Measurements from ENCODE around the gene STXBP6. TPM values are rescaled to one million over a fixed set of nuclear protein-coding genes. Genes with fewer than 3 reads are reported as not detected.
A peak's percentile ranks its signal among the peaks of the same experiment; 100 is the strongest.

The STXBP6 gene
- total and polyA plus RNA-seq, 2 of the 13 experiments (the other 11 are each of a cell fraction or from before 2014, with no cell fraction given), result 35.3 to 42.8 TPM

DNA sequence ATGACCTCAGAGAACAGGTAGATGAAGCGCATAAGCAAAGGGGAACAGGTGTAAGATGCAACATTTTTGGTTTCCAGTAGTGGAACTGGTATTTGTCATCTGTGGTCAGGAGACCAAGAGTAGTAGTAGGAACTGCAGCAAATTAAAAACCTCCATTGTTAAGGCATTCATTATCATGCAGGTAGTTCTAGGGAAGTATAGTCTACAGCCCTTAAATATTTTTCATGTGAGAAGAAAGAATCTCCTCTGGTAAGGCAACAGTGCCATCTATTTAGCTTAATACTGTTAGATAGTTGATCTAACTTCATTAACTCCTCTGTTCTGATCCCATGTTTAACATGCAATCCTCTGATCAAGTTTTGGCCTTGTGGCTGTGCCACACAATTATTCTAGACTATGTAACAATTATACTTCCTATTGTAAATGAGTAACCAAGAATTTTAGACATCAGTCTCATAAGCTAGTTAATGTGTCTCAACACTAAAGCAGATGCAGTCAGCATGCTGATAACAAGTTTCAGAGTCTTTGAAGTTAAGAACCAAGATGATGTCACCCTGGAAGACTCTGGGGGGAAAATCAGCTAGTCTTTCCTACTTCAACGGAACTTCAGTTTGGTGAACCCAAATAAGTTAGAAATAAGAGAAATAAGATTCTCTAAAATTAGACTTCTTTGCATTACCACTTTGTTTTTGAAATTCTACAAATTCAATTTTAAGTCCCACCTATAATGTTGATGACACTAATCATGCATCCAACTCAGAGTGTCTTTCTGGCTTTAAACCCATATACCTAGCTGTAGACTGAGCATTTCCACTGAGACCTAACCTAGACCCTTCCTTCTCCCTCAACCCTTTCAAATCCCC is 70.9 kb downstream of the STXBP6 start (continued):
- TF ChIP-seq, protein P1, sequence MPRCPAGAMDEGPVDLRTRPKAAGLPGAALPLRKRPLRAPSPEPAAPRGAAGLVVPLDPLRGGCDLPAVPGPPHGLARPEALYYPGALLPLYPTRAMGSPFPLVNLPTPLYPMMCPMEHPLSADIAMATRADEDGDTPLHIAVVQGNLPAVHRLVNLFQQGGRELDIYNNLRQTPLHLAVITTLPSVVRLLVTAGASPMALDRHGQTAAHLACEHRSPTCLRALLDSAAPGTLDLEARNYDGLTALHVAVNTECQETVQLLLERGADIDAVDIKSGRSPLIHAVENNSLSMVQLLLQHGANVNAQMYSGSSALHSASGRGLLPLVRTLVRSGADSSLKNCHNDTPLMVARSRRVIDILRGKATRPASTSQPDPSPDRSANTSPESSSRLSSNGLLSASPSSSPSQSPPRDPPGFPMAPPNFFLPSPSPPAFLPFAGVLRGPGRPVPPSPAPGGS (CRISPR knock-in tag; IDR thresholded peaks at IDR 0.05), result no peak
- TF ChIP-seq MEF2D (CRISPR knock-in tag; IDR thresholded peaks at IDR 0.05) (0 out of 2 replicates have a peak, but pooled peaks have one; percentile 42), ZNF33B (CRISPR knock-in tag; IDR thresholded peaks at IDR 0.05) (no peak), CBX5 (CRISPR knock-in tag; IDR thresholded peaks at IDR 0.05; ENCODE audit: borderline replicate concordance) (no peak), SRSF9 (IDR thresholded peaks at IDR 0.05; ENCODE audit: borderline replicate concordance, insufficient read depth, low read depth, low read length, poor library complexity, severe bottlenecking) (no peak), NFE2L1 (CRISPR knock-in tag; IDR thresholded peaks at IDR 0.05; ENCODE audit: borderline replicate concordance) (no peak), NR2F1 (CRISPR knock-in tag; IDR thresholded peaks at IDR 0.05) (no peak), ZNF841 (CRISPR knock-in tag; IDR thresholded peaks at IDR 0.05; ENCODE audit: borderline replicate concordance) (no peak), REPIN1 (CRISPR knock-in tag; IDR thresholded peaks at IDR 0.05; ENCODE audit: borderline replicate concordance, low read depth) (peak; percentile 55; the same call in 1 of the 2 replicates), SKI (IDR thresholded peaks at IDR 0.05; ENCODE audit: partially characterized antibody) (no peak), NR2C2 (CRISPR knock-in tag; IDR thresholded peaks at IDR 0.05; ENCODE audit: borderline replicate concordance) (0 out of 2 replicates have a peak, but pooled peaks have one; percentile 34), GTF2F1 (IDR thresholded peaks at IDR 0.05; ENCODE audit: low read length) (no peak), RBFOX2 (IDR thresholded peaks at IDR 0.05; ENCODE audit: low read depth, low read length) (no peak), CBX1 (IDR thresholded peaks at IDR 0.05; ENCODE audit: low read depth) (no peak), TSC22D2 (CRISPR knock-in tag; IDR thresholded peaks at IDR 0.05; ENCODE audit: borderline replicate concordance) (no peak), ATF1 (CRISPR knock-in tag; IDR thresholded peaks at IDR 0.05) (no peak)
- TF ChIP-seq, protein P2, sequence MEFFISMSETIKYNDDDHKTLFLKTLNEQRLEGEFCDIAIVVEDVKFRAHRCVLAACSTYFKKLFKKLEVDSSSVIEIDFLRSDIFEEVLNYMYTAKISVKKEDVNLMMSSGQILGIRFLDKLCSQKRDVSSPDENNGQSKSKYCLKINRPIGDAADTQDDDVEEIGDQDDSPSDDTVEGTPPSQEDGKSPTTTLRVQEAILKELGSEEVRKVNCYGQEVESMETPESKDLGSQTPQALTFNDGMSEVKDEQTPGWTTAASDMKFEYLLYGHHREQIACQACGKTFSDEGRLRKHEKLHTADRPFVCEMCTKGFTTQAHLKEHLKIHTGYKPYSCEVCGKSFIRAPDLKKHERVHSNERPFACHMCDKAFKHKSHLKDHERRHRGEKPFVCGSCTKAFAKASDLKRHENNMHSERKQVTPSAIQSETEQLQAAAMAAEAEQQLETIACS (CRISPR knock-in tag; IDR thresholded peaks at IDR 0.05), result no peak
- TF ChIP-seq, protein P3, sequence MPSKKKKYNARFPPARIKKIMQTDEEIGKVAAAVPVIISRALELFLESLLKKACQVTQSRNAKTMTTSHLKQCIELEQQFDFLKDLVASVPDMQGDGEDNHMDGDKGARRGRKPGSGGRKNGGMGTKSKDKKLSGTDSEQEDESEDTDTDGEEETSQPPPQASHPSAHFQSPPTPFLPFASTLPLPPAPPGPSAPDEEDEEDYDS (CRISPR knock-in tag; IDR thresholded peaks at IDR 0.05), result 0 out of 2 replicates have a peak, but pooled peaks have one; percentile 38
- TF ChIP-seq, protein P4, sequence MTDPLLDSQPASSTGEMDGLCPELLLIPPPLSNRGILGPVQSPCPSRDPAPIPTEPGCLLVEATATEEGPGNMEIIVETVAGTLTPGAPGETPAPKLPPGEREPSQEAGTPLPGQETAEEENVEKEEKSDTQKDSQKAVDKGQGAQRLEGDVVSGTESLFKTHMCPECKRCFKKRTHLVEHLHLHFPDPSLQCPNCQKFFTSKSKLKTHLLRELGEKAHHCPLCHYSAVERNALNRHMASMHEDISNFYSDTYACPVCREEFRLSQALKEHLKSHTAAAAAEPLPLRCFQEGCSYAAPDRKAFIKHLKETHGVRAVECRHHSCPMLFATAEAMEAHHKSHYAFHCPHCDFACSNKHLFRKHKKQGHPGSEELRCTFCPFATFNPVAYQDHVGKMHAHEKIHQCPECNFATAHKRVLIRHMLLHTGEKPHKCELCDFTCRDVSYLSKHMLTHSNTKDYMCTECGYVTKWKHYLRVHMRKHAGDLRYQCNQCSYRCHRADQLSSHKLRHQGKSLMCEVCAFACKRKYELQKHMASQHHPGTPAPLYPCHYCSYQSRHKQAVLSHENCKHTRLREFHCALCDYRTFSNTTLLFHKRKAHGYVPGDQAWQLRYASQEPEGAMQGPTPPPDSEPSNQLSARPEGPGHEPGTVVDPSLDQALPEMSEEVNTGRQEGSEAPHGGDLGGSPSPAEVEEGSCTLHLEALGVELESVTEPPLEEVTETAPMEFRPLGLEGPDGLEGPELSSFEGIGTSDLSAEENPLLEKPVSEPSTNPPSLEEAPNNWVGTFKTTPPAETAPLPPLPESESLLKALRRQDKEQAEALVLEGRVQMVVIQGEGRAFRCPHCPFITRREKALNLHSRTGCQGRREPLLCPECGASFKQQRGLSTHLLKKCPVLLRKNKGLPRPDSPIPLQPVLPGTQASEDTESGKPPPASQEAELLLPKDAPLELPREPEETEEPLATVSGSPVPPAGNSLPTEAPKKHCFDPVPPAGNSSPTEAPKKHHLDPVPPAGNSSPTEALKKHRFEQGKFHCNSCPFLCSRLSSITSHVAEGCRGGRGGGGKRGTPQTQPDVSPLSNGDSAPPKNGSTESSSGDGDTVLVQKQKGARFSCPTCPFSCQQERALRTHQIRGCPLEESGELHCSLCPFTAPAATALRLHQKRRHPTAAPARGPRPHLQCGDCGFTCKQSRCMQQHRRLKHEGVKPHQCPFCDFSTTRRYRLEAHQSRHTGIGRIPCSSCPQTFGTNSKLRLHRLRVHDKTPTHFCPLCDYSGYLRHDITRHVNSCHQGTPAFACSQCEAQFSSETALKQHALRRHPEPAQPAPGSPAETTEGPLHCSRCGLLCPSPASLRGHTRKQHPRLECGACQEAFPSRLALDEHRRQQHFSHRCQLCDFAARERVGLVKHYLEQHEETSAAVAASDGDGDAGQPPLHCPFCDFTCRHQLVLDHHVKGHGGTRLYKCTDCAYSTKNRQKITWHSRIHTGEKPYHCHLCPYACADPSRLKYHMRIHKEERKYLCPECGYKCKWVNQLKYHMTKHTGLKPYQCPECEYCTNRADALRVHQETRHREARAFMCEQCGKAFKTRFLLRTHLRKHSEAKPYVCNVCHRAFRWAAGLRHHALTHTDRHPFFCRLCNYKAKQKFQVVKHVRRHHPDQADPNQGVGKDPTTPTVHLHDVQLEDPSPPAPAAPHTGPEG (CRISPR knock-in tag; IDR thresholded peaks at IDR 0.05), result no peak

All from HepG2 (cell line).